HG03025 (cell line): ENCODE results near the gene GAS6.
A peak's percentile ranks its signal among the peaks of the same experiment; 100 is the strongest.
"Not testable (repeated sequence)": the region's sequence is repeated elsewhere in the genome, so short reads cannot be mapped to it uniquely, and the experiment has no call there.

ENCODE experiments used
- ATAC-seq: cut with Tn5 transposase; IDR thresholded peaks from one replicate; pipeline ENCODE4 v1.9.1; 2021; ENCODE audit warnings: mild to moderate bottlenecking, moderate library complexity; ENCODE audit not compliant: unreplicated experiment, low FRiP score

Gene GAS6

DNA sequence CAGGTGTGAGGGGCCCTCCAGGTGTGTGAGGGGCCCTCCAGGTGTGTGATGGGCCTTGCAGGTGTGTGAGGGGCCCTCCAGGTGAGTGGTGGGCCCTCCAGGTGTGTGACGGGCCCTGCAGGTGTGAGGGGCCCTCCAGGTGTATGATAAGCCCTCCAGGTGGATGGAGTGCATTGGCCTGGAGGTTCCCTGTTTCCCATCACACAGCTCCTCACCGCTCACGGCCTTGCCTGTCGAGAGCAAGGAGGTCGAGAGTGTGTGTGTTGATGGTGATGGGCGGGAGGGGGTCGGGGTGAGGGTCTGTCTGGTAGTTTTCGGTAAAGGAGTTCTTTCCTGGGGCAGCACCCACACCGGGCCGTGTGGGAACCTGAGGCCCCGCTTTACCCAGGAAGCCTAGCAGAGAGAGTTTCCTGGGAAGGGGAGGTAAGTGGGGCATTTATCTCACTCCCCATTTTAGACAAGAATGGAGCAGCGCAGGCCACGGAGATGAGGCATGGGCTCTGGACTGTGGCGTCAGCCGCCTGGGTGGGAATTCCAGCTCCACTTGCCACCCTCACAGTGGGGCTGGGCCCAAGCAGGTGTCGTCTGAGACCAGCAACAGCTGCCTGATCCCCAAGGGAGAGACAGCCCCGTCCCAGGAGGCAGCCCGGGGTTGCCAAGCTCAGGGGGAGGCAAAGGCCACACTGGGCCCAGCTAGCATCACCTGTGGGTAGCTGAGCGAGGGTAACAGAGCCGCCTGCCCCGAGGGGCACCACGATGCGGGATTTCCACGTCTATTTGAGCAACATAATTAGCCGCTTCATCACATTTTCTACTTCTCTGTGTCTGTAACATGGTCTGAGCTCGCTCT is 10.9 kb upstream of the GAS6 start:
- ATAC-seq = no peak

- ATAC-seq = no peak
Measured at GRCh38 chr13:113874177-113874576, 10.3 kb upstream of the GAS6 start.

DNA sequence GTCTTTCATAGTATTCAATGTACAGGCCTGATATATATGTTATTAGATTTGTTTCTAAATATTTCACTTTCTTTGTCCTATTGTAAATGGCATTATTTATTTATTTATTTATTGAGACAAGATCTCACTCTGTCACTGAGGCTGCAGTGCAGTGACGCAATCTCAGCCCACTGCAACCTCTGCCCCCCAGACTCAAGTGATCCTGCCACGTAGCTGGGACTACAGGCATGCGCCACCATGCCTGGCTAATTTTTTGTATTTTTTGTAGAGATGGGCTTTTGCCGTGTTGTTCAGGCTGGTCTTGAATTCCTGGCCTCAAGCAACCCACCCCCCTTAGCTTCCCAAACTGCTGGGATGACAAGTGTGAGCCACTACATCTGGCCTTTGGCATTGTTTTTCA is 5.4 kb upstream of the GAS6 start:
- no peak for ATAC-seq

DNA sequence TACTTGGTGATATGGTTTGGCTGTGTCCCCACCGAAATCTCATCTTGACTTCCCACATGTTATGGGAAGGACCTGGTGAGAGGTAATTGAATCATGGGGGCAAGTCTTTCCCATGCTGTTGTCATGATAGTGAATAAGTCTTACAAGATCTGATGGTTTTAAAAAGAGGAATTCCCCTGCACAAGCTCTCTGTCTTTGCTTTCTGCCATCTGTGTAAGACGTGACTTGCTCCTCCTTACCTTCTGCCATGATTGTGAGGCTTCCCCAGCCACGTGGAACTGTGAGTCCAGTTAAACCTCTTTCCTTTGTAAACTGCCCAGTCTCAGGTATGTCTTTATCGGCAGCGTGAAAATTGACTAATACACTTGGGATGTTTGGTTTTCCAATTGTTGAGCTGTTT is 4.0 kb upstream of the GAS6 start:
- ATAC-seq = not testable (repeated sequence)

GRCh38 chr13:113865427-113865826 is 1.6 kb upstream of the GAS6 start:
- no peak for ATAC-seq

GRCh38 chr13:113864273-113864890 is 506 bp upstream of the GAS6 start:
- ATAC-seq = no peak

DNA sequence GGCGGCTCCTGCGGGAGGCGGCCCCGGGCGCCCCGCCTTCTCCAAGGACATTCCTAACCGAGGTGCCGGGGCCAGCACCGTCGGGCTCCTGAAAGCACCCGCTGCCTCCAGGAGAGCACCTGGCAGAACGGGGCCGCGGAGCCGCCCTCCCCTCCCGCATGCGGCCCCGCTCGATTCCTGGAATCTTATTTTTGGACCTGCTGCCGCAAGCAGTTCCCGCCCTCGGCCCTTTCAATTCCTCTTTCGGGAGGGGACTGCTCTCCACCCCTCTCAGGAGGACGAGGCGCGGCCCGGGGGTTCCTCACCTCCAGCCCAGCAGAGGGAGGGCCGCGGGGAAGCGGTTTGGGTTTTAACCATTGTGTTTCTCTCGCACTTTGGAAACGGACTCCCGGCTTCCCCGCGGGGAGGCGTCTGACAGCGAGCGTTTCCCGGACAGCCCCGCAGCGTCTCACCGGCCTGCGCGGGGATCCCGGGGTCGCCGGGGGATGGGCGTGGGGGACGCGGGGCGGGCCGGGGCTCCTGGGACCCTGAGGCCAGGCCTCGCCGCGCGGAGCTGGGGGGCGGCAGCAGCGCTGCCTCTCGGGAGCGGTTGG is 849 bp downstream of the GAS6 start:
- peak; percentile 46 for ATAC-seq

- ATAC-seq = no peak
Measured at GRCh38 chr13:113862191-113862930, 1.5 kb downstream of the GAS6 start.

DNA sequence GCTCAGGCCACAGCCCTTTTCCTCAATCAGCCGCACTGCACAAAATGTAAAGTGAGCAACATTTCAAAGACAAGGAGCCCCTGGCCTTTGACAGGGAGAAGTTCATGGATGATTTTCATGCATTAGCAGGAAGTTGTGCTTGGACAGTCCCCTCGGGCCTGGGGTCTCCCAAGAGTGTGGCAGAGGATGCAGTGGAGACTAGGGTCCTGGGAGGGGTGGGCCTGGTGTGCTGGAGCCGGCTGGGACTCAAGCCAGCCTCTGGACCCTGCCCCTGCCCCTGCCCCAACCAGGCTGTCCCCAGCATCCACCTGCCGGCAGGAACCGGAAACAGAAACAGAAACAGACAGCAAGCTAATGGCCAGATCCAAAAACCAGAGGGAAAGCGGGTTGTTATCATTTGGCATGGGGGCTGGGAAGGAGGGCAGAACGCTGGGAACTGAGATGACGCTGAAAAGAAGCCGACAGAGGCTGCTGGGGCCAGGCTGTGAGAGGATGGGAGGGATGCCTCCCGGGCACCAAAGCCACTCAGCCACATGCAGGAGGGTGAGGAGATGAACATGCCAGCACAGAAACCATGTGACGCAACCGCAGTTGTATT is 2.3 kb downstream of the GAS6 start:
- ATAC-seq = no peak

DNA sequence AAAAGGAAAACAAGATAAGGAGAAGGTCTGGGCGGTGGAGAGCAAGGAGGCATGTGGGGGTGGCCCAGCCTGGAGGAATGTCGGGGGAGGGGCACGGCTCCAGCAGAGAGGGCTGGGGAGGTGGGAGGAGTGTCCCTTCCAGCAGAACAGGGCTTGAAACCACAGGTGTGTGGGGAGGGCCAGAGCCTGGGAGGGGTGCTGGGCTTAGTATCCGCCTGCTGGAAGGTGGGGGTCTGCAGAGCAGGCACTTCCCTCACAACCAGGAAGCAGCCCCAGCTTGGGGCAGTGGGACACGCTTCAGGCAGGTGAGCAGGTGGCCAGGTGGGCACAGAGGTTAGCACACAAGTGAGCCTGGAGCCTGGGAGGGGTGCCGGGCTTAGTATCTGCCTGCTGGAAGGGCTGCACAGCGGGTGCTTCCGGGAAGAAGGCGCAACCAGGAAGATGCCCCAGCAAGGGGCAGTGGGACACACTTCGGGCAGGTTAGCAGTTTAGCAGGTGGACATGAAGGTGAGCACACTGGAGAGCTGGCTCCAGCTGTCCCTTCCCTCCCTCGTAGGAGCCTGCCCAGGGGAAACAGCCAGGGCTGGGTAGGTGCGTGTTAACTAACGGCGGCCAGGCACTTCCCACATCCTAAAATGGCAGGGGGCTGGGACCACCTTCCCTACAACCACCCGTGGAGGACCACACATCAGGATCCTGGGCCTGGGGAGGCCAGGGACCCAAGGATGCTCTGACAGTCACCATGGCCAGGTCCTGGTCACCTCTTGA is 3.0 kb downstream of the GAS6 start:
- no peak for ATAC-seq

- no peak for ATAC-seq
Measured at GRCh38 chr13:113860051-113860664, 3.7 kb downstream of the GAS6 start.

- no peak for ATAC-seq
Measured at GRCh38 chr13:113859311-113860050, 4.4 kb downstream of the GAS6 start.

DNA sequence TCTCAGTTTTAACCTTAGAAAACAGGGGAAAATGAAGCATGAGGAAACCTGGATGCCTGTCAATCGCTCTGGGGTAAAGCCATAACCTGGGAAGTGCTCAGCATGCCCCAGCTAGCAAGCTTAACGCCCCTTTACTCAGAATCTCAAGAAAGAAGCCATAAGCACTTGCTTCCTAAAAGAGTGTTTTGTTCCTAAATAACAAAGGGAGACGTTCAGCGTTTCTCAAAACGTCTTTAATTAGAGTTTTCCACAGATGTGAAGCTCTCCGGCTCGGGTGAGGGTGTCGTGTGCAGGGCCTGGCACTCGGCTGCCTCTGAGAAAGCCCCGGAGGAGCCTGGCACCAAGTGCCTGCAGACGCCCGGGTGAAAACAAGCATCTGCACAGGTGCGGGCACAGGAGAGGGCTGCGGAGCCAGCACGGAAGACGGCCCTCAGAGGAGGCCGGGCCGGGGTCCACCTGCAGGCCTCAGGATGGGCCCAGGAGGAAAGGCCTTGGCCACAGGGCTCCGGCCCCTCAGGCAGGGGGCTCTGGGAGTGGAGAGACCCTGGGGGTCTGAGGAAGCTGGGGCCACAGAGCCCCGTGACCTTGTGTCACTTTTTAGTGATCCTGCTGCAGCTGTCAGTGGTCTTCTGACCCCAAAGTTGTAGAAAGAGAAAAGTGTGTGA is 6.2 kb downstream of the GAS6 start:
- ATAC-seq = no peak

GRCh38 chr13:113856716-113857065 is 7.2 kb downstream of the GAS6 start:
- ATAC-seq = no peak

DNA sequence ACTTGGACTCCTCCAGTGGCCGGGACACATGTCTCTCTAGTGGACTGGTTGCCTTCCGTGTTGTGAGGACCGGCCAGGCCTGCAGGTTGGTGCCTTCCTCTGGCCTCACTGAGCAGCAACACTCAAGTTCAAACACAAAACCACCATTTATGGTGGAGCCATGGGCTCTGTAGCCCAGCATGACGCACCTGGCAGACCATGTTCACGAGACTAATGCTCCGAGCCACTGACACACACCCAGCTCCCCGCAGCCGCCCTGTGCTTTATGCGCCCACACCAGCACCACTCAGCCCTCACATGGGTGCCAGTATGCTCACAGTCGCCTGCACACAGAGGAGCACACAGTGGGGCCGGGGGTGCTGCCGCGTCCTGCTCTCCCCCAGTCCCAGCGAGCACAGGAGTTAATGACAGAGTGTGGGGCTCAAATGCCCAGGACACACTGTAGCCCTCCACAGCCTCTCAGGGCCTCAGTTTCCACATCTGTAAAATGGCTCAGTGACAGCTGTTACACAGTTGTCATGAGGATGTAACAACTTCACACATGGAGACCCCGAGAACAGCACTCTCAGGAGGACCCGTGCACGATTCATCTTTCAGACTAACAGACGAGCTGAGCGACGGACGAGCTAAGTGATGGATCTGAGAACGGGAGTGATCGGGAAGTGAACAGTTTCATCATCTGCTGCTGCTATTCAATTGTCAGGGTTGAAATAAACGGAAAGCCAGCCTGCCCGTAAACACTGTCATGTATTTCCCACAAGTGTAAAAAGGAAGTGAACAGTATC is 7.8 kb downstream of the GAS6 start:
- no peak for ATAC-seq

DNA sequence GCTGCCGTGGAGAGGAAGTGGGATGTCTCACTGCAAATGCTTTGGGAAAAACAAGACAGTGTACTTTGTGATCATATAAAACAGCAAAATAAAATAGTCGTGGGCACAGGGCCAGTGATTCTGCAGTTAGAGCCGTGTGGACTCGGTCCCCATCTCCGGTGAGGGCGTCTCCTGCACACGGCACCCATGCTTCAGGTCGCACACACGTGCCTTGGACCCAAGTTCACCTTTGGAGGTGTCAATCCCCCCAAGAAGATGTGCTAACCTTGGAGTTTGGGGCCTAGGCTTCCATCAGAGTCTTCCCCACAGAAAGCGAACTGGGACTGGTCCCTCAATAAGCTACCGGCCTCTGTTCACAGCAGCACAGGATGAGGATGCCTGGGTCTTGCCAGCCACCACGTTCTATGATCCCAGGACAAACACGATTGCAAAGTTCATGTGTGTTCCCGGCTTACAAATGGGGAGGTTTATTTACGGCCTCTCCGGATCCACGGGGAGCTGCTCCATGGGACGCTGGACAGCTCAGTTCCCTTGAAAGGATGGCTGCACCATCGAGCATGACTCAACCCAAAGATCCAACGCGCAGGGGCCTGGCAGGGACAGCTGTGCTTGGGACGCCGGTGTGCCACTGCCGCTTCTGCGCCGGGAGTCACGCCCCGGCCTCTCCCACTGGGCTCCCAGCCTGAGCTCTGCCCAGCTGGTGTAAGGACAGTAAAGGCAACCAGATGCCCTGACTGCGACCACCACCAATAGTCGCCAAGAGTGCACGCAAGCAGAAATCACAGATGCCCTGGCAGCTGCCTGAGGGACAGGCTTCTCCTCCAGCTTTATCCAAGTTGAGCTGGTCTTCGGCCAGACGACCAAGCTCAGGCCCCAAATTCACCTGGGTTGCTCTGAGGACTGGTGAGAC is 8.6 kb downstream of the GAS6 start:
- ATAC-seq = no peak
